OCI-LY3 (cell line): ENCODE results near the gene ST8SIA4.

Source experiments
- CTCF ChIP-seq: fragments of 200-600, 300-600 bp; sonication (generic); IDR thresholded peaks from 2 replicates; pipeline ENCODE4 v1.5.1; 2014; ENCODE audit warnings: antibody characterized with exemption, low read length, low read depth
- EZH2phosphoT487 ChIP-seq: fragments of 200-600 bp; shearing (Covaris generic); IDR thresholded peaks from 2 replicates; pipeline ENCODE4 v1.6.1; 2018; ENCODE audit warnings: antibody characterized with exemption, mixed run types, low read depth

DNA sequence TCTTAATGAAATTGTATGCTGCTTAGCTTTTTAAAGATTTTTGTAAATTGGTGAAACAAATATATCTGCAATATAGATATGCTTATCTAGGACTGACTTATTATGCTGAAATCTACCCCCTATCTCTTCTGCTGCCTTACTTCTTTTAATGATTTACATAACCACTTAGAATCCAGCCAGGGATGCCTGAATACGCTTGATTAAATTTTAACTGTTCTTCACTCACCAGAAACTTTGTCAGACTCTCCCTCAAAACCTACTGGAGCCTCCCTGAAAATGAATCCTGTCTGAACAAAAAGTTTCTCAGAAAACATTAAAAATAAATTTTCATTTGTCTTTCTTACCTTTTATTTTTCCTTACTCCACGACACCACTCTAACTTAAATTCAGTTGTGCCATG is 111.7 kb downstream of the ST8SIA4 start:
- TF ChIP-seq CTCF = no peak
- TF ChIP-seq EZH2phosphoT487 = no peak
